ENCODE data around the gene ADCY10. TPM values are rescaled to one million over a fixed set of nuclear protein-coding genes. Genes with fewer than 3 reads are reported as not detected.

ADCY10 gene
- total RNA-seq, 6 experiments from 2014 or later = 0.12 to 0.22 (median 0.17) TPM; not detected in 2

DNA sequence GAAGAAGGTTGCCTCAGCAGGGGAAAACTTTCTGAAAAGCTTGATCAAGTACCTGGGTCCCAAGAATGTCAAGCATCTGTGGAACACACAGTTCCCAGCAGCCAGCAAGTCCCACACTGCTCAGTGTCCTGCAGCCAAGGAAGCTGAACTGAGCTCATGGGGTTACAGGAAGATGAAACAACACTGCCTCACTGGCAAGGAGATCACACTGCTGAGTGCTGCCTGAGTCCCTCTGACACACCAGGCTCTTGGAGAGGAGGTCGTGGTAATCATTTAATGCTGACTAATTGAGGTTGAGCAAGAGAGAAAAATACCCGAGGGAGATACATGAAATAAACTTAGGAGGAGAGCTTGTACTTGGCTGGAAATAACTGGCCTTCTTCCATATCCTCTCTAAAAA, 116.9 kb downstream of the ADCY10 start:
- H3K4me1 Mint-ChIP-seq (ENCODE audit: low read depth) = peaks cover 56% of the 10 kb centered on the region
- H3K4me3 Mint-ChIP-seq = peak overlapping the region; percentile 82
- H3K27ac Mint-ChIP-seq = peak overlapping the region; percentile 96
- H3K36me3 Mint-ChIP-seq (ENCODE audit: low read depth) = peaks cover 28% of the 10 kb centered on the region
- no peaks in the 10 kb centered on the region for H3K9me3 Mint-ChIP-seq
- TF ChIP-seq, protein P1, sequence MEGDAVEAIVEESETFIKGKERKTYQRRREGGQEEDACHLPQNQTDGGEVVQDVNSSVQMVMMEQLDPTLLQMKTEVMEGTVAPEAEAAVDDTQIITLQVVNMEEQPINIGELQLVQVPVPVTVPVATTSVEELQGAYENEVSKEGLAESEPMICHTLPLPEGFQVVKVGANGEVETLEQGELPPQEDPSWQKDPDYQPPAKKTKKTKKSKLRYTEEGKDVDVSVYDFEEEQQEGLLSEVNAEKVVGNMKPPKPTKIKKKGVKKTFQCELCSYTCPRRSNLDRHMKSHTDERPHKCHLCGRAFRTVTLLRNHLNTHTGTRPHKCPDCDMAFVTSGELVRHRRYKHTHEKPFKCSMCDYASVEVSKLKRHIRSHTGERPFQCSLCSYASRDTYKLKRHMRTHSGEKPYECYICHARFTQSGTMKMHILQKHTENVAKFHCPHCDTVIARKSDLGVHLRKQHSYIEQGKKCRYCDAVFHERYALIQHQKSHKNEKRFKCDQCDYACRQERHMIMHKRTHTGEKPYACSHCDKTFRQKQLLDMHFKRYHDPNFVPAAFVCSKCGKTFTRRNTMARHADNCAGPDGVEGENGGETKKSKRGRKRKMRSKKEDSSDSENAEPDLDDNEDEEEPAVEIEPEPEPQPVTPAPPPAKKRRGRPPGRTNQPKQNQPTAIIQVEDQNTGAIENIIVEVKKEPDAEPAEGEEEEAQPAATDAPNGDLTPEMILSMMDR (IDR thresholded peaks at IDR 0.05) = peak; percentile 14; the same call in 1 of the 2 replicates
- DNase-seq = peak; percentile 97
- H3K27me3 Mint-ChIP-seq (ENCODE audit: insufficient read depth) = no peaks in the 10 kb centered on the region; the same call in none of the 2 replicates

DNA sequence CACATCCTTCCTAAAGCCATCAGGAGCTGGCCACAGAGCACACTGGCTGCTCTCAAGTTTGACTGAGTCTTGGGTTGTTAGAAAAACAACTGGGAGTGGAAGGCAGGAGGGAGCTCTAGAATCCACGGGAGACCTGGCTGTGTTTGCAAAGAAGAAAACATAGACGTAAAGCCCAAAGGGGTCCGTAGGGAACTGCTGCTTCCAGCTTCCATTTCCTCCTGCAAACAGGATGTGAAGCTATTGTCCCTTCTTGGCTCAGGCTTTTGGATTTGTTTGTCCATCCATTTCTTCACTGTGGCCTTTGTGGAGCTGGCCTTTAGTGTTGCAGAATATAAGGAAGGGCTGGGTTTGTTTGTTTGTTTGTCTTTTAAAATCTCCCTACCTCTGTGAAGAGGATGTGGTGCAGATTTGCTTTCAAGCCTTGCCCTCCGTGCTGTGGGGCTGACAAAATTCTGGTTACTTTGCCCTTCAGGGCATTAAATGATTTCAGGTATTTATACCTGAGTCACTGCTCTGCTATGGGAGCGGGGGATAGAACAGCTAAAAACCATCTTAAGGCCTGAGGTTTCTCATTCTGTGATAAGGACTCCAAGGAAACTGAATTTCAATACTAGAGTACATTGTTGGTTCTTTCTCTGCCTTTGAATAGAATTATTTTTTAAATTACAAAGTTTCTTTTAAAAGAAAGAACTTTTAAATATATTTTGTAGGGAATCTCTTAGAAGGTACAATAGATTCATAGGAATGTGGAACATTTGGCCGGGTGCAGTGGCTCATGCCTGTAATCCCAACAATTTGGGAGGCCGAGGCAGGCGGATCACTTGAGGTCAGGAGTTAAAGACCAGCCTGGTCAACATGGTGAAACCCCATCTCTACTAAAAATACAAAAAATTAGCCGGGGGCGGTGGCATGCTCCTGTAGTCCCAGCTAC, 117.9 kb downstream of the ADCY10 start:
- TF ChIP-seq, protein P1 (IDR thresholded peaks at IDR 0.05) = no peak
- Mint-ChIP-seq H3K27ac (peak overlapping the region; percentile 96), H3K27me3 (ENCODE audit: insufficient read depth) (no peaks in the 10 kb centered on the region; the same call in 1 of the 2 replicates), H3K4me3 (peak overlapping the region; percentile 82), H3K4me1 (ENCODE audit: low read depth) (peaks cover 63% of the 10 kb centered on the region), H3K36me3 (ENCODE audit: low read depth) (peaks cover 36% of the 10 kb centered on the region), H3K9me3 (no peaks in the 10 kb centered on the region)
- no peak for DNase-seq

DNA sequence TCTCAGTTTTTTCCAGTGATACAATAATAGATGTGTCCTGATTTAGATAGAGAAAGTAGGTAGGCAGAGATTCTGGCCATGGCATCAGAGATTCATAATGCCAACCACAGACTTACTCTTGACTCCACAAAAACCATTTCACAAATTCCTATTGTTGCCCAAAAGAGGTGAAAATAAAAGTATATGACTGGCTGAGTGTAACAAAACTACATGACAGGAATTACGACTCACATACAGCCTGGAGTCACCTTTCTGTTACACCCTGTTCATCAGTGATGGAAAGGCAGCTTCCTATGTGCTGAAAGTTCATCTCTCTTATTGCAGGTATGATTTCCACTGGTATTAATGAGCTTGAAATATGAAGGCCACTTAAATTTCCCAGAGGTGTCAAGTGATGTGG, 119.9 kb downstream of the ADCY10 start:
- Mint-ChIP-seq H3K27me3 (ENCODE audit: insufficient read depth) (peaks cover 2% of the 10 kb centered on the region), H3K4me3 (no peak overlapping the region), H3K27ac (peak overlapping the region; percentile 41), H3K36me3 (ENCODE audit: low read depth) (peaks cover 56% of the 10 kb centered on the region), H3K4me1 (ENCODE audit: low read depth) (peaks cover 73% of the 10 kb centered on the region), H3K9me3 (no peaks in the 10 kb centered on the region)
- TF ChIP-seq, protein P1 (IDR thresholded peaks at IDR 0.05) = no peak
- no peak for DNase-seq

DNA sequence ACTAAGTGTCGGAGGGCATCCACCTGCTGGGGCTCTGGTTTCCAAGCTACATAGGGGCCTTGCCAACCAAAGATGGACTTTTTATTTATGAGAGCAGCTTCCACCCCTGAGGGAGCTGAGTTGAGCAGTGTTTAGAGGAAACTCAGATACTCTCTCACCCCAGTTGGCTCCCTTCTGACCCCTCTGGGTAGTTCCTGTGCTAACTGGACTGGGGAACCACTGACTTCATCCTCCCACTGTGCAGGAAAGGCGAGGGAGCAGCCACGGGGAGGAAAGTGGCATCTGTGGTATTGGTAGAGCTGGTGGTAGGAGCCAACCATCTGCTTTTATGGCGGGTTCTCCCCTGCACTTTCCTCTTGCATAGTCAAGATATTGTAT, 121.8 kb downstream of the ADCY10 start:
- H3K27ac Mint-ChIP-seq = peak overlapping the region; percentile 82

DNA sequence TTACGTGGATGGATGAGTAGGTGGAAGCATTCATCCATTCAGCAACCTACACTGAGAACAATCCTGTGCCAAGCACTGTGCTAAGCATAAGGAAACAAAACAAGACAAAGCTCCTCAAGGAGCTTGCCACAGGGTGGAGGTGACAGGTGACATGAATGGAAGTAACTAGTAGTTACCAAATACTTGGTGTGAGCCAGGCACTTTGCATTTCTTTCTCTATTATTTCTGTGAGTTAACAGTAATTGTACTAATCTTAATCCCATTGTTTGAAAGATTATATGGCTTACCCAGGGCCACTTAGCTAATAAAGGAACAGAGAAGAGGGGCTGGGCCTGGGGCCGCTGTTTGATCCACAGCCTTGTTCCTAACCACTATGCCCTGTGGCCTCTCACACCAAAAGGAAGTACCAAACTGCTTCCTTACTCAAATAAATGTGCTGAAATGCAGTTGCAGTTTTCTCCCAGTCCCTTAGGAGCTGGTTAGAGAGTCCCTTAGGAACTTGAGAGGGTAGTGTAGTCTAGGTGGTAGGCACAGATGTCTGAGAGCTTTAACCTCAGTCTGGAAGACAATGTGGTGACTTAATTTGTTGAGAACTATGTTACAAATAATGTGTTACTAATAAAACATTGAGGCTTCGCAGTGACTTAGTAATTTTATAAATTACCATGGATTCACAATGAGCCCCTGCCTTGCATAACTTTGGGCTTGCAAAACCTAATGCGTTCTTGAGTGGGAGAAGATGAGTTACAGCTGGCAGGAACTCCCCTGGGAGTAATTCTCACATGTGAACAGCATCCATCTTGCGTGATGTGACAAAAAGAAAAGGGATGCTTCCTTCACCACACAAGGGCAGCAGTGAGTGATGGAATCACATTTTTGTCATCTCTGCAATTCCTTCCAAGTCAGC, 122.4 kb downstream of the ADCY10 start:
- peak overlapping the region; percentile 82 for H3K27ac Mint-ChIP-seq
- H3K4me3 Mint-ChIP-seq = no peak overlapping the region
- peak; percentile 29 for DNase-seq
- H3K9me3 Mint-ChIP-seq = no peaks in the 10 kb centered on the region
- peaks cover 2% of the 10 kb centered on the region for H3K27me3 Mint-ChIP-seq (ENCODE audit: insufficient read depth)
- H3K4me1 Mint-ChIP-seq (ENCODE audit: low read depth) = peaks cover 61% of the 10 kb centered on the region
- TF ChIP-seq, protein P1 (IDR thresholded peaks at IDR 0.05) = no peak
- peaks cover 76% of the 10 kb centered on the region for H3K36me3 Mint-ChIP-seq (ENCODE audit: low read depth)

More for the DNA sequence above, 121.8 kb downstream of the ADCY10 start:
- Mint-ChIP-seq H3K4me1 (ENCODE audit: low read depth) (peaks cover 68% of the 10 kb centered on the region), H3K9me3 (no peaks in the 10 kb centered on the region), H3K27me3 (ENCODE audit: insufficient read depth) (peaks cover 2% of the 10 kb centered on the region), H3K36me3 (ENCODE audit: low read depth) (peaks cover 70% of the 10 kb centered on the region), H3K4me3 (no peak overlapping the region)
- no peak for DNase-seq
- TF ChIP-seq, protein P1 (IDR thresholded peaks at IDR 0.05) = no peak
